MG63 (cell line): ENCODE data around the gene CLDN17. TPM values are rescaled to one million over a fixed set of nuclear protein-coding genes. Genes with fewer than 3 reads are reported as not detected.

Experiments
- DNase-seq: peaks from one replicate; pipeline ENCODE4 v3.0.0-alpha.2; 2020
- H3K27me3 ChIP-seq: fragments of 250-450 bp; sonication (Bioruptor Pico); 2 replicates; pipeline ENCODE4 v1.5.1; 2020; ENCODE audit warnings: mild to moderate bottlenecking, moderate library complexity
- H3K36me3 ChIP-seq: fragments of 250-450 bp; sonication (Bioruptor Pico); 2 replicates; pipeline ENCODE4 v1.5.1; 2020; ENCODE audit warnings: mild to moderate bottlenecking, moderate library complexity
- H3K4me3 ChIP-seq: fragments of 250-450 bp; sonication (Bioruptor Pico); 2 replicates; pipeline ENCODE4 v1.5.1; 2020; ENCODE audit warnings: mild to moderate bottlenecking, moderate library complexity
- H3K9me3 ChIP-seq: fragments of 250-450 bp; sonication (Bioruptor Pico); 2 replicates; pipeline ENCODE4 v1.5.1; 2020; ENCODE audit warnings: mild to moderate bottlenecking, moderate library complexity
- total RNA-seq: library from RNA; depleted of rRNA; stranded (reverse); fragments of >200 nt; shearing (Covaris generic); gene quantifications from 2 replicates; pipeline ENCODE4 v1.2.3, GENCODE V29; 2014; ENCODE audit warnings: low replicate concordance; rRNA removed

The CLDN17 gene
- total RNA-seq, 1 experiment from 2014 or later: not detected

GRCh38 chr21:30148906-30149305 lies 17.7 kb downstream of the CLDN17 start:
- no peaks in the 10 kb centered on the region for H3K36me3 ChIP-seq
- H3K27me3 ChIP-seq: no peaks in the 10 kb centered on the region
- H3K9me3 ChIP-seq: no peaks in the 10 kb centered on the region
- no peak overlapping the region for H3K4me3 ChIP-seq
- DNase-seq: no peak

GRCh38 chr21:30146558-30147282 lies 19.9 kb downstream of the CLDN17 start:
- no peaks in the 10 kb centered on the region for H3K36me3 ChIP-seq
- H3K9me3 ChIP-seq: no peaks in the 10 kb centered on the region
- H3K27me3 ChIP-seq: no peaks in the 10 kb centered on the region
- H3K4me3 ChIP-seq: no peak overlapping the region
- DNase-seq: no peak

GRCh38 chr21:30138483-30138882 lies 28.1 kb downstream of the CLDN17 start:
- Histone ChIP-seq H3K36me3 (no peaks in the 10 kb centered on the region), H3K4me3 (no peak overlapping the region), H3K27me3 (no peaks in the 10 kb centered on the region), H3K9me3 (no peaks in the 10 kb centered on the region)
- DNase-seq: no peak

- Histone ChIP-seq H3K9me3 (no peaks in the 10 kb centered on the region), H3K27me3 (no peaks in the 10 kb centered on the region), H3K4me3 (no peak overlapping the region), H3K36me3 (no peaks in the 10 kb centered on the region)
- DNase-seq: no peak
These were observed 37.4 kb downstream of the CLDN17 start for GRCh38 chr21:30129246-30129645.

GRCh38 chr21:30126576-30126975 lies 40.0 kb downstream of the CLDN17 start:
- no peaks in the 10 kb centered on the region for H3K27me3 ChIP-seq
- H3K36me3 ChIP-seq: no peaks in the 10 kb centered on the region
- no peak overlapping the region for H3K4me3 ChIP-seq
- DNase-seq: no peak
- no peaks in the 10 kb centered on the region for H3K9me3 ChIP-seq

GRCh38 chr21:30117631-30118030 lies 49.0 kb downstream of the CLDN17 start:
- Histone ChIP-seq H3K36me3 (no peaks in the 10 kb centered on the region), H3K27me3 (no peaks in the 10 kb centered on the region), H3K4me3 (no peak overlapping the region), H3K9me3 (no peaks in the 10 kb centered on the region)
- DNase-seq: no peak

- H3K36me3 ChIP-seq: no peaks in the 10 kb centered on the region
- no peak overlapping the region for H3K4me3 ChIP-seq
- no peaks in the 10 kb centered on the region for H3K9me3 ChIP-seq
- H3K27me3 ChIP-seq: no peaks in the 10 kb centered on the region
- DNase-seq: no peak
These were observed 50.1 kb downstream of the CLDN17 start for GRCh38 chr21:30116479-30116878.

Other genes starting within 250 kb of the CLDN17 start
- gene GRIK1, start 226.8 kb downstream of the CLDN17 start, total RNA-seq: not detected in 2 replicates
- gene CLDN8, start 49.3 kb upstream of the CLDN17 start, total RNA-seq: not detected in 2 replicates
- gene KRTAP24-1, start 116.1 kb upstream of the CLDN17 start, total RNA-seq: not detected in 2 replicates
- gene KRTAP25-1, start 122.7 kb upstream of the CLDN17 start, total RNA-seq: not detected in 2 replicates
- gene KRTAP26-1, start 153.5 kb upstream of the CLDN17 start, total RNA-seq: not detected in 2 replicates
- not detected in 2 replicates for gene KRTAP27-1, start 170.9 kb upstream of the CLDN17 start, total RNA-seq
- gene KRTAP23-1, start 181.8 kb upstream of the CLDN17 start, total RNA-seq: not detected in 2 replicates
- not detected in 2 replicates for gene KRTAP13-2, start 205.5 kb upstream of the CLDN17 start, total RNA-seq
- not detected in 2 replicates for gene KRTAP13-1, start 229.2 kb upstream of the CLDN17 start, total RNA-seq